ENCODE measurements around the gene TSKU. TPM values are rescaled to one million over a fixed set of nuclear protein-coding genes. Genes with fewer than 3 reads are reported as not detected.
"Not testable (repeated sequence)": the region's sequence is repeated elsewhere in the genome, so short reads cannot be mapped to it uniquely, and the experiment has no call there.

TSKU gene
- 13.9 TPM for total RNA-seq
- 10 to 100 TPM; 15.4 to 31.9 (median 23.6) TPM for polyA plus RNA-seq (ENCODE audit: insufficient read depth in 1 of 8, insufficient read length in 8 of 8, low replicate concordance in 1 of 8)
- long read RNA-seq, donor 1, partial matches to known transcripts: 0 of 2 reads
- long read RNA-seq, donor 1, other reads (novel, unspliced or antisense): 0 of 2 reads
- long read RNA-seq, donor 2: 0 reads
- long read RNA-seq, donor 3, transcript TSKU-201 (2 exons, 2,712 nt): major isoform, 10 of 10 reads
- long read RNA-seq, donor 3, partial matches to known transcripts: 0 of 10 reads
- long read RNA-seq, donor 3, other reads (novel, unspliced or antisense): 0 of 10 reads
- long read RNA-seq, donor 4, transcript TSKU-201 (2 exons, 2,712 nt): major isoform, 11 of 11 reads
- long read RNA-seq, donor 4, partial matches to known transcripts: 0 of 11 reads
- long read RNA-seq, donor 4, other reads (novel, unspliced or antisense): 0 of 11 reads
- long read RNA-seq, donor 5, transcript TSKU-201 (2 exons, 2,712 nt): major isoform, 19 of 19 reads
- long read RNA-seq, donor 5, partial matches to known transcripts: 0 of 19 reads
- long read RNA-seq, donor 5, other reads (novel, unspliced or antisense): 0 of 19 reads
- long read RNA-seq, donor 6, transcript TSKU-201 (2 exons, 2,712 nt): major isoform, 21 of 46 reads
- long read RNA-seq, donor 6, partial matches to known transcripts: 25 of 46 reads
- long read RNA-seq, donor 6, other reads (novel, unspliced or antisense): 0 of 46 reads
- long read RNA-seq, donor 7, partial matches to known transcripts: 0 of 3 reads
- long read RNA-seq, donor 7, other reads (novel, unspliced or antisense): 0 of 3 reads
- long read RNA-seq, donor 8, partial matches to known transcripts: 0 of 5 reads
- long read RNA-seq, donor 8, other reads (novel, unspliced or antisense): 0 of 5 reads
- long read RNA-seq, donor 9, transcript TSKU-201 (2 exons, 2,712 nt): major isoform, 11 of 11 reads
- long read RNA-seq, donor 9, partial matches to known transcripts: 0 of 11 reads
- long read RNA-seq, donor 9, other reads (novel, unspliced or antisense): 0 of 11 reads
- long read RNA-seq, donor 10, transcript TSKU-201 (2 exons, 2,712 nt): major isoform, 13 of 23 reads
- long read RNA-seq, donor 10, partial matches to known transcripts: 10 of 23 reads
- long read RNA-seq, donor 10, other reads (novel, unspliced or antisense): 0 of 23 reads
- long read RNA-seq, donor 11, transcript TSKU-201 (2 exons, 2,712 nt): major isoform, 10 of 10 reads
- long read RNA-seq, donor 11, partial matches to known transcripts: 0 of 10 reads
- long read RNA-seq, donor 11, other reads (novel, unspliced or antisense): 0 of 10 reads

- peak within 1 kb of the TSS; percentile 92 for H3K4me3 ChIP-seq (ENCODE audit: low read length)
- H3K4me1 ChIP-seq (ENCODE audit: control insufficient read depth, insufficient read depth, low read length): peaks cover 60% of the 10 kb centered on the region
- peak within 1 kb of the TSS; percentile 95 for H3K27ac ChIP-seq (ENCODE audit: low read length)
- peaks cover 6% of the 10 kb centered on the region for H3K36me3 ChIP-seq (ENCODE audit: control insufficient read depth, insufficient read depth, low read length)
- H3K9me3 ChIP-seq (replicated peaks; ENCODE audit: control insufficient read depth, low read depth, low read length): no peaks in the 10 kb centered on the region
- WGBS (ENCODE audit: insufficient coverage): under 1% methylated on average over 73 of the region's 76 CpGs
- DNase-seq: no peak
- H3K27me3 ChIP-seq (ENCODE audit: control insufficient read depth, insufficient read depth, low read length): peaks cover 2% of the 10 kb centered on the region
These were observed at the start of gene TSKU for GRCh38 chr11:76783294-76783895. Gene TSKU (plus strand): TSS chr11:76783356. CDS start chr11:76795617, 12,261 bp downstream.

- H3K27me3 ChIP-seq (ENCODE audit: control insufficient read depth, insufficient read depth, low read length); H3K27ac ChIP-seq (ENCODE audit: low read length); H3K4me3 ChIP-seq (ENCODE audit: low read length); H3K9me3 ChIP-seq (replicated peaks; ENCODE audit: control insufficient read depth, low read depth, low read length); H3K36me3 ChIP-seq (ENCODE audit: control insufficient read depth, insufficient read depth, low read length): not testable (repeated sequence)
- DNase-seq: peak; percentile 71
- peaks cover 21% of the 10 kb centered on the region for H3K4me1 ChIP-seq (ENCODE audit: control insufficient read depth, insufficient read depth, low read length)
- 10% methylated on average over 1 of the region's 3 CpGs for WGBS (ENCODE audit: insufficient coverage)
These were observed 49.2 kb upstream of the TSKU start for GRCh38 chr11:76733906-76734305.

DNA sequence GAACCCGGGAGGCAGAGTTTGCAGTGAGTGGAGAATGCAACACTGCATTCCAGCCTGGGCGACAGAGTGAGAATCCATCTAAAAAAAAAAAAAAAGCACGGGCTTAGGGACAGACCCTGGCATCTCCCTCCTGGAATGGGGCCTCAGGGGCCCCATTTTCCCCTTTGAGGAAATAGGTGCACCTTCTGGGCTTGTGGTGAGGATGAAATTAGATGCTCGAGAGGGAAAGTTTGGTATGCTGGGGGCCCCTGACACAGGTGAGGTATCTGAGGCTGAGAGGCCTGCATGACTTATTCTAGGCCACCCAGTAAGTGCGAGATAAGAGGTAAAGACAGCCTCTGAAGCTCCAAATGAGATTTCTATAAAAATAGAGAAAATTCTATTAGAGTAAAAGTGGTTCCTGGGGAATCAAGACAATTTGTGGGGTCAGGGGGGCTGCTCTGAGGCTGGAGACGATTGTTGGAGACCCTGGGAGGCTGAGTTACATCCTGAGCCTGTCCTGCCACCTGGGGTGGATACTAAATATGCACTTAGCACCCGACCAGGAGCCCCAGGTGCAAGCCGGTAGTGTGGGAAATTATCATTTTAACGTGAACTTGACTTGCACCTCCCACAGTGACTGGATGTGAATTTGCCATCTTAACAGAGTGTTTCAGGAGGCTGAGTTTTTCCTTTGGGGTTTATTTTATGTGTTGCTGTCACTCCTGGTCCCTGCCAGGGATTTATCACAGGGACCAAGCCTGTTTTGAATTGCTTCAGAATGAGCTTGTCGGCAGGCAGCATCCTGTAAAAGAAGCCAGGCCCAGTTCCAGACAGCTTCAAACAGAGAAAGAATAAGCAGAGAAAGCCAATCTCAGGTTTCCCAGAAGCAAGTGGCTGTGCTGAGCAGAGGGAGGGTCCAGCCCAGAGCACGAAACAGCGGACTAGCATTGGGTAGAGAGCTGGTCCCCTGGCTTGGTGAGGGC, 48.4 kb upstream of the TSKU start:
- WGBS (ENCODE audit: insufficient coverage): 49% methylated on average over 7 of the region's 12 CpGs
- H3K36me3 ChIP-seq (ENCODE audit: control insufficient read depth, insufficient read depth, low read length): no peaks in the 10 kb centered on the region
- peak; percentile 45 for DNase-seq
- no peak overlapping the region for H3K4me3 ChIP-seq (ENCODE audit: low read length)
- no peaks in the 10 kb centered on the region for H3K9me3 ChIP-seq (replicated peaks; ENCODE audit: control insufficient read depth, low read depth, low read length)
- peaks cover 2% of the 10 kb centered on the region for H3K27me3 ChIP-seq (ENCODE audit: control insufficient read depth, insufficient read depth, low read length)
- H3K27ac ChIP-seq (ENCODE audit: low read length): no peak overlapping the region
- H3K4me1 ChIP-seq (ENCODE audit: control insufficient read depth, insufficient read depth, low read length): peaks cover 21% of the 10 kb centered on the region

GRCh38 chr11:76735841-76736240, 47.3 kb upstream of the TSKU start:
- H3K4me1 ChIP-seq (ENCODE audit: control insufficient read depth, insufficient read depth, low read length): peaks cover 21% of the 10 kb centered on the region
- no peak overlapping the region for H3K4me3 ChIP-seq (ENCODE audit: low read length)
- no peaks in the 10 kb centered on the region for H3K9me3 ChIP-seq (replicated peaks; ENCODE audit: control insufficient read depth, low read depth, low read length)
- no peaks in the 10 kb centered on the region for H3K36me3 ChIP-seq (ENCODE audit: control insufficient read depth, insufficient read depth, low read length)
- no peak overlapping the region for H3K27ac ChIP-seq (ENCODE audit: low read length)
- H3K27me3 ChIP-seq (ENCODE audit: control insufficient read depth, insufficient read depth, low read length): no peaks in the 10 kb centered on the region
- 70% methylated on average over 12 of the region's 13 CpGs for WGBS (ENCODE audit: insufficient coverage)
- DNase-seq: no peak

- Histone ChIP-seq H3K36me3 (ENCODE audit: control insufficient read depth, insufficient read depth, low read length) (no peaks in the 10 kb centered on the region), H3K9me3 (replicated peaks; ENCODE audit: control insufficient read depth, low read depth, low read length) (no peaks in the 10 kb centered on the region), H3K4me1 (ENCODE audit: control insufficient read depth, insufficient read depth, low read length) (peaks cover 21% of the 10 kb centered on the region), H3K27ac (ENCODE audit: low read length) (no peak overlapping the region), H3K4me3 (ENCODE audit: low read length) (no peak overlapping the region), H3K27me3 (ENCODE audit: control insufficient read depth, insufficient read depth, low read length) (no peaks in the 10 kb centered on the region)
- no peak for DNase-seq
- WGBS (ENCODE audit: insufficient coverage): 100% methylated on average over 1 of the region's 4 CpGs
These were observed 46.9 kb upstream of the TSKU start for GRCh38 chr11:76736266-76736665.

- Histone ChIP-seq H3K9me3 (replicated peaks; ENCODE audit: control insufficient read depth, low read depth, low read length) (no peaks in the 10 kb centered on the region), H3K27ac (ENCODE audit: low read length) (no peak overlapping the region), H3K27me3 (ENCODE audit: control insufficient read depth, insufficient read depth, low read length) (no peaks in the 10 kb centered on the region), H3K4me1 (ENCODE audit: control insufficient read depth, insufficient read depth, low read length) (peaks cover 21% of the 10 kb centered on the region), H3K4me3 (ENCODE audit: low read length) (no peak overlapping the region), H3K36me3 (ENCODE audit: control insufficient read depth, insufficient read depth, low read length) (no peaks in the 10 kb centered on the region)
- DNase-seq: peak; percentile 29
- WGBS (ENCODE audit: insufficient coverage): 86% methylated on average over 12 of the region's 12 CpGs
These were observed 46.2 kb upstream of the TSKU start for GRCh38 chr11:76736773-76737495.

DNA sequence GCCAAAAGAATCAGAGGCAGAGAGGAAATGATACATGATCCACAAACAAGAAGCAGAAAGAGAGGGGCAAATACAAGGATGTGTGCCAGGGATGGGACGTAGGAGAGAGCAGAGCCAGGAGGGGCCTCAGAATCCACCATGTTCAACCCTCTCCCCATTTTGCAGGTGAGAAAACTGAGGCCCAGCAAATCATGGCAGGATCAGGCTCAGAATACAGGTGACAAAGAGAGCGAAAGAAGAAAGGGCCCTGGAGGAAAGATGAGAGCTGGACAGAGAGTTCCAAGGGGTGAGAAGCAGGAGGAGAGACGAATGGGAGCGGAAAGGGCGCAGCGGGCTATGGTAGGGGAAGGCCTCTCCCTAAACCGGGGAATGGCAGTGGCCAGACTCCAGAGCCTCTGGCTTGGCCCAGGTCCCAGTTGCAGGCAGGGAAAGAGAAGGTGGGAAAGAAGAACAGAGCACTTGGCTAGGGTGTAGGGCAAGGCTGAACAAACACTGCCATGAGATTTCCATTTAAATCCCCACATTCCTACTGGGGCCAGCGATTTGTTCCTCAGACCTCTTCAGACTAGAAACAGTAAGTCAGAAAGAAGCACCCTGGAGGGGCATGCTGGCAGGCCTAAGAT, 44.4 kb upstream of the TSKU start:
- WGBS (ENCODE audit: insufficient coverage): 72% methylated on average over 7 of the region's 8 CpGs
- no peak overlapping the region for H3K4me3 ChIP-seq (ENCODE audit: low read length)
- no peaks in the 10 kb centered on the region for H3K9me3 ChIP-seq (replicated peaks; ENCODE audit: control insufficient read depth, low read depth, low read length)
- no peak for DNase-seq
- H3K27me3 ChIP-seq (ENCODE audit: control insufficient read depth, insufficient read depth, low read length): no peaks in the 10 kb centered on the region
- no peaks in the 10 kb centered on the region for H3K36me3 ChIP-seq (ENCODE audit: control insufficient read depth, insufficient read depth, low read length)
- H3K27ac ChIP-seq (ENCODE audit: low read length): no peak overlapping the region
- H3K4me1 ChIP-seq (ENCODE audit: control insufficient read depth, insufficient read depth, low read length): peaks cover 27% of the 10 kb centered on the region

GRCh38 chr11:76739798-76740197, 43.4 kb upstream of the TSKU start:
- Histone ChIP-seq H3K36me3 (ENCODE audit: control insufficient read depth, insufficient read depth, low read length) (no peaks in the 10 kb centered on the region), H3K9me3 (replicated peaks; ENCODE audit: control insufficient read depth, low read depth, low read length) (no peaks in the 10 kb centered on the region), H3K4me1 (ENCODE audit: control insufficient read depth, insufficient read depth, low read length) (peaks cover 31% of the 10 kb centered on the region), H3K27ac (ENCODE audit: low read length) (no peak overlapping the region), H3K27me3 (ENCODE audit: control insufficient read depth, insufficient read depth, low read length) (no peaks in the 10 kb centered on the region), H3K4me3 (ENCODE audit: low read length) (no peak overlapping the region)
- DNase-seq: no peak
- WGBS (ENCODE audit: insufficient coverage): 65% methylated on average over 5 of the region's 6 CpGs

All from muscle of leg (tissue), 16 donors.